Stomach smooth muscle (tissue), 2 donors: ENCODE measurements around the gene DNER.
"Not testable (repeated sequence)": the region's sequence is repeated elsewhere in the genome, so short reads cannot be mapped to it uniquely, and the experiment has no call there.

Experiments used
- H3K27ac ChIP-seq: one replicate; pipeline ENCODE4 v1.7.0; 2013; ENCODE audit warnings: mild to moderate bottlenecking, low read length, inconsistent platforms
- H3K27me3 ChIP-seq, 2 donors: one replicate each; pipeline ENCODE4 v1.7.0; 2013; ENCODE audit warnings: low read length in 2 of 2; ENCODE audit not compliant: insufficient read depth in 2 of 2, control insufficient read depth in 1 of 2
- H3K36me3 ChIP-seq, 2 donors: one replicate each; pipeline ENCODE4 v1.7.0; 2013; ENCODE audit warnings: low read length in 2 of 2; ENCODE audit not compliant: control insufficient read depth in 2 of 2, insufficient read depth in 2 of 2
- H3K4me1 ChIP-seq: one replicate; pipeline ENCODE4 v1.7.0; 2013; ENCODE audit warnings: low read length; ENCODE audit not compliant: control insufficient read depth, insufficient read depth
- H3K4me3 ChIP-seq, 2 donors: one replicate each; pipeline ENCODE4 v1.7.0; 2013; ENCODE audit warnings: low read length in 2 of 2
- H3K9ac ChIP-seq, 2 donors: one replicate each; pipeline ENCODE4 v1.7.0; 2013; ENCODE audit warnings: low read length in 2 of 2, mild to moderate bottlenecking in 1 of 2
- H3K9me3 ChIP-seq, 2 donors: one replicate each; pipeline ENCODE4 v1.7.0; 2013; ENCODE audit warnings: low read length in 2 of 2; ENCODE audit not compliant: control insufficient read depth in 2 of 2
- donor health status: healthy.
- donor health status: Pancreatic carcinoma.

DNER gene, protein sequence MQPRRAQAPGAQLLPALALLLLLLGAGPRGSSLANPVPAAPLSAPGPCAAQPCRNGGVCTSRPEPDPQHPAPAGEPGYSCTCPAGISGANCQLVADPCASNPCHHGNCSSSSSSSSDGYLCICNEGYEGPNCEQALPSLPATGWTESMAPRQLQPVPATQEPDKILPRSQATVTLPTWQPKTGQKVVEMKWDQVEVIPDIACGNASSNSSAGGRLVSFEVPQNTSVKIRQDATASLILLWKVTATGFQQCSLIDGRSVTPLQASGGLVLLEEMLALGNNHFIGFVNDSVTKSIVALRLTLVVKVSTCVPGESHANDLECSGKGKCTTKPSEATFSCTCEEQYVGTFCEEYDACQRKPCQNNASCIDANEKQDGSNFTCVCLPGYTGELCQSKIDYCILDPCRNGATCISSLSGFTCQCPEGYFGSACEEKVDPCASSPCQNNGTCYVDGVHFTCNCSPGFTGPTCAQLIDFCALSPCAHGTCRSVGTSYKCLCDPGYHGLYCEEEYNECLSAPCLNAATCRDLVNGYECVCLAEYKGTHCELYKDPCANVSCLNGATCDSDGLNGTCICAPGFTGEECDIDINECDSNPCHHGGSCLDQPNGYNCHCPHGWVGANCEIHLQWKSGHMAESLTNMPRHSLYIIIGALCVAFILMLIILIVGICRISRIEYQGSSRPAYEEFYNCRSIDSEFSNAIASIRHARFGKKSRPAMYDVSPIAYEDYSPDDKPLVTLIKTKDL

DNA sequence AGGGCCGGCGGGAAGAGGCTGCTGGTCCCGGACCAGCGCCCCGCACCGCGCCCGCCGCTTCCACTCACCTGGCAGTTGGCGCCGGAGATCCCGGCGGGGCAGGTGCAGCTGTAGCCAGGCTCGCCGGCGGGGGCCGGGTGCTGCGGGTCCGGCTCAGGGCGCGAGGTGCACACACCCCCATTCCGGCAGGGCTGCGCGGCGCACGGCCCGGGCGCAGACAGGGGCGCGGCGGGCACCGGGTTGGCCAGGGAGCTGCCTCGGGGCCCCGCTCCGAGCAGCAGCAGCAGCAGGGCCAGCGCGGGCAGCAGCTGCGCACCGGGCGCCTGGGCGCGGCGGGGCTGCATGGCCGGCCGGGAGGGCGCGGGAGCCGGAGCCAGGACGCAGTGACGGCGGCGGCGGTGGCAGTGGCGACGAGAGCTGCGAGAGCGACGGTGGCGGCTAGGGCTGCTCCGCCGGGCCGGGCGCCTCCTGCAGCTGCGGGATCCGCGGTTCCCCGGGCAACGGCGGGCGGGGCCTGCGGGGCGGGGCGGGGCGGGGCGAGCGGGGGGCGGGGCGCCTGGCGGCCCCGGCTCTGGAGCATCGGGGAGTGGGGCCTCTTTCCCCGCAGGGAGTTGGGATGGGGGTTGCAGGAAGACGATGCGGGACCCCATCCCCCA is at the start of gene DNER:
TSS of gene DNER (minus strand) at position 476 of the 656 bp plus-strand sequence. CDS start at position 344, 132 bp downstream.
- peak within 1 kb of the TSS; percentile 16 to 65 for H3K4me3 ChIP-seq
- H3K36me3 ChIP-seq = no peaks in the 10 kb centered on the region
- no peak within 1 kb of the TSS for H3K9ac ChIP-seq
- no peak within 1 kb of the TSS for H3K27ac ChIP-seq
- no peaks in the 10 kb centered on the region for H3K9me3 ChIP-seq
- H3K4me1 ChIP-seq = peaks cover 12% of the 10 kb centered on the region
- H3K27me3 ChIP-seq = peaks cover 18 to 43% of the 10 kb centered on the region in 2 donors

DNA sequence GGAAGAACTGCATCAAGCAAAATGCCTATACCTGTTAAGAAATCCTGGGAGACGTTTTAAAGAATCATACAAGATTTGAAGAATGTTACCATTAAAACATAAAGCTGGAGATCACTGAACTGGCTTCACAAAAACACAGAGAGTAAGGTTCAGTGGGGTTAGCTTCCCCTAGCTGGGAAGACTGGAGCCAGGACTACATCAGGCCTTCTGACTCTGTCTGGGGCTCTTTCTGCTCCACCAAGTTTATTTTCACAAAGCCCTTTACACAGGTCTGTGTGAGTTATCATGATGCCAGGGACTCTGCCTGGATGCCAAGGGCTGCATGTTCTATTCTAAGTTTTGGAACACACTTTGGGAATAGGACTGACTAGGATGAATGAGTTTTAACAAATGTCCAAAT is 47.3 kb upstream of the DNER start:
- Histone ChIP-seq H3K4me1 (no peaks in the 10 kb centered on the region), H3K9ac (no peak overlapping the region)

DNA sequence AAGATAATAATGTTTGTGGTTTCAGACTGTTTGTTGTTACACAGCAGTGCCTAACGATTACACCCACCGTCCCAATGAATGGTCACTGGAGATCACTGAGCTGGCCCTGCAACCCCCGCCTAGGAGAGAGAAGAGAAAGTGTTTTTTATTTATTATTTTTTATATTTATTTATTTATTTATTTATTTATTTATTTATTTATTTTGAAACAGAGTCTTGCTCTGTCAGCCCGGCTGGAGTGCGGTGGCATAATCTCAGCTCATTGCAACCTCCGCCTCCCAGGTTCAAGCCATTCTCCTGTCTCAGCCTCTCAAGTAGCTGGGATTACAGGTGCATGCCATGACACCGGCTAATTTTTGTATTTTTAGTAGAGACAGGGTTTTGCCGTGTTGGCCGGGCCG is 43.1 kb upstream of the DNER start:
- H3K27ac ChIP-seq, H3K27me3 ChIP-seq, H3K36me3 ChIP-seq, H3K4me1 ChIP-seq, H3K9me3 ChIP-seq, H3K4me3 ChIP-seq, H3K9ac ChIP-seq: not testable (repeated sequence)

More for the DNA sequence above, 47.3 kb upstream of the DNER start:
- Histone ChIP-seq H3K36me3 (peaks cover 8 to 9% of the 10 kb centered on the region in 2 donors), H3K27ac (no peak overlapping the region), H3K4me3 (no peak overlapping the region), H3K9me3 (no peaks in the 10 kb centered on the region), H3K27me3 (no peaks in the 10 kb centered on the region)

DNA sequence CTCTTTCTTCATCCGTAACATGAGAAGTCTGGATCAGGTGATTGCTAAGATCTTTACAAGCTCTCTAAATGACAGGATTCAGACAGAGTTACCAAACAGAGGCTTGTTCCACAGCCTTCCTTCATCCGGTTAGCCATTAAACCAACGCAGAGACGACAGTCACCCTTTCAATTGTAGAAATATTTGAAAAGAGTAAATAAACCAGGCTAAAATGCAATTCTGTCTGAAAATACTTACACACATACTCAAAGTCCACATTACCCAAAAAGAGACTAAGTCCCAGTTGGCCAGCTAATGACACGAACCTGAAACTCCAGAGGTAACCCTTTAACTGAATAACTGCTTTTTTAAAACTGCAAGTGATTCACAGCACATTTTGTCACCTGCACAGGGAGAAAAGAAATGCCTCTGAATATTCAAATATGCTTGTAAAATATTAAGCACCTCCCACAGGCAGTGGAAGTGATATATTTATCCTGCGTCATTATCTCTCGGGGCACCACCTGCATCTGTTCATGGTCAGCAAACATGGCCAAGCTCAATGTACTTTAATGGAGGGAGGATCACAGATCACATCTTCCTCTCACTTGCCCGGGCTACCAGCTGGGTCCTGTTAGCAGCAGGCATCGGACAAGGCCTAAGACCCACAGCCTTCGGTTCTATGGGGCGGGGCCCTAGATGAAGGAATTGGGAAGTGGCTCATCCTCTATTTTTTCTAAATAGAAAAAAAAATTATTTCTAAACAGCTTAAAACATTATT is 38.8 kb upstream of the DNER start:
- Histone ChIP-seq H3K27ac (no peak overlapping the region), H3K9me3 (no peaks in the 10 kb centered on the region), H3K9ac (no peak overlapping the region), H3K4me1 (no peaks in the 10 kb centered on the region), H3K36me3 (no peaks in the 10 kb centered on the region), H3K4me3 (no peak overlapping the region), H3K27me3 (no peaks in the 10 kb centered on the region)

DNA sequence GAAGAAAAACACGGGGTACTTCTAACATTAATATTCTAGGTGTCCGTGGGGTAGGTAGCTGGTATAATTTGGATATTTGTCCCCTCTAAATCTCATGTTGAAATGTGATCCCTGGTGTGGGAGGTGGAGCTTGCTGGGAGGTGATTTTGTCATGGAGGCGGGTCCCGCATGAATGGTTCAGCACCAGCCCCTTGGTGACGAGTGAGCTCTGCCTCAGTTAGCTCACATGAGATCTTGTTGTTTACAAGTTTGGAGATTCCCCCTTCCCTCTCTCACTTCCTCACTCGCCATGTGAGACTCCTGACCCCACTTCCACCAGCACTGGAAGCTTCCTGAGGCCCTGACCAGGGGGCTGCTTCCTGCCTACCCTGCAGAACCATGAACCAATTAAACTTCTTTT is 35.4 kb upstream of the DNER start:
- Histone ChIP-seq H3K4me1 (no peaks in the 10 kb centered on the region), H3K36me3 (no peaks in the 10 kb centered on the region), H3K27me3 (no peaks in the 10 kb centered on the region), H3K4me3 (no peak overlapping the region), H3K9ac (no peak overlapping the region), H3K9me3 (no peaks in the 10 kb centered on the region), H3K27ac (no peak overlapping the region)

DNA sequence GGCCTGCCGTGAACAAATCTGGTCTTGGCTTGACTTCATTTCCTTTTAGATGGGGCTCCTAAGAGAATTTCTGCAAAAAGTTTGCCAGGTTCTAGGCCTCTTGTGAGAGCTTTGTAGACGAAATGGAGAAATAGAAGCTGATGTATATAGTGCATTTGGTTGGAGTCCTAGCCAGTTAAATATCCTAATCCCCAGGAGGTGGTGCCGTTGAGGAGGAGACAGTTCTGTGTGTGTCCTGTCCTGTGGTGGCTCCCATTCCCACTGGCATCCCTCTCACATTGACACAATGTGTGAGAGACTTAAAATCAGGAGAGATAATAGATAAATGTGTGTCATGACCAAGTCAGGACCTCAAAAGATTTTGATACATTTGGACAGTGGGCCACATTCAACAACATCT is 34.6 kb upstream of the DNER start:
- H3K4me3 ChIP-seq = no peak overlapping the region
- H3K27me3 ChIP-seq = no peaks in the 10 kb centered on the region
- H3K27ac ChIP-seq = no peak overlapping the region
- no peaks in the 10 kb centered on the region for H3K36me3 ChIP-seq
- H3K9ac ChIP-seq = no peak overlapping the region
- H3K9me3 ChIP-seq = no peaks in the 10 kb centered on the region
- no peaks in the 10 kb centered on the region for H3K4me1 ChIP-seq

DNA sequence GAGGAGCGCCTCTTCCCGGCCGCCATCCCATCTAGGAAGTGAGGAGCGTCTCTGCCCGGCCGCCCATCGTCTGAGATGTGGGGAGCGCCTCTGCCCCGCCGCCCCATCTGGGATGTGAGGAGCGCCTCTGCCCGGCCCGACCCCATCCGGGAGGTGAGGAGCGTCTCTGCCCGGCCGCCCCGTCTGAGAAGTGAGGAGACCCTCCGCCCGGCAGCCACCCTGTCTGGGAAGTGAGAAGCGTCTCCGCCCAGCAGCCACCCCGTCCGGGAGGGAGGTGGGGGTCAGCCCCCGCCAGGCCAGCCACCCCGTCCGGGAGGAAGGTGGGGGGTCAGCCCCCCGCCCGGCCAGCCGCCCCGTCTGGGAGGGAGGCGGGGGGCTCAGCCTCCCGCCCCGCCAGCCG is 28.3 kb upstream of the DNER start:
- not testable (repeated sequence) for H3K27ac ChIP-seq, H3K9ac ChIP-seq, H3K27me3 ChIP-seq, H3K9me3 ChIP-seq, H3K4me1 ChIP-seq, H3K36me3 ChIP-seq, H3K4me3 ChIP-seq

DNA sequence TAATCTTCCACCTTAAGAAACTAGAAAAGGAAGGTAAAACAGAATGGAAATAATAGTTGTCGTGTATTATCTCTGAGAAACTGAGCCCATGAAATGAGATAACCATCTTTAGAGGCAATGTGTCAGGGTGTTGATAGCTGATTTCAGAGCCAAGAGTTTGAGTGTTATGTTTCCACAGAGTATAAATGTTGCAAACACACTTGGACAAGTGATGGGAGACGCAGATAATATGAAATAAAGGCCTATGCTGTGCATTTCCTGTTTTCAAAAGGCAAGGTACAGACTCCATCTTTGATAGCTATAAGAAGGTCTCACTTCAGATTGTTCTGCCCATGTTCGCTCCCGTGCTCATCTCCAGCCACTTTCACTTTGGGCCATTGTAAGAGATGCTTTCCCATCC is 25.9 kb upstream of the DNER start:
- Histone ChIP-seq H3K4me3 (no peak overlapping the region), H3K4me1 (no peaks in the 10 kb centered on the region), H3K36me3 (no peaks in the 10 kb centered on the region), H3K9me3 (no peaks in the 10 kb centered on the region), H3K27ac (no peak overlapping the region), H3K27me3 (no peaks in the 10 kb centered on the region), H3K9ac (no peak overlapping the region)

DNA sequence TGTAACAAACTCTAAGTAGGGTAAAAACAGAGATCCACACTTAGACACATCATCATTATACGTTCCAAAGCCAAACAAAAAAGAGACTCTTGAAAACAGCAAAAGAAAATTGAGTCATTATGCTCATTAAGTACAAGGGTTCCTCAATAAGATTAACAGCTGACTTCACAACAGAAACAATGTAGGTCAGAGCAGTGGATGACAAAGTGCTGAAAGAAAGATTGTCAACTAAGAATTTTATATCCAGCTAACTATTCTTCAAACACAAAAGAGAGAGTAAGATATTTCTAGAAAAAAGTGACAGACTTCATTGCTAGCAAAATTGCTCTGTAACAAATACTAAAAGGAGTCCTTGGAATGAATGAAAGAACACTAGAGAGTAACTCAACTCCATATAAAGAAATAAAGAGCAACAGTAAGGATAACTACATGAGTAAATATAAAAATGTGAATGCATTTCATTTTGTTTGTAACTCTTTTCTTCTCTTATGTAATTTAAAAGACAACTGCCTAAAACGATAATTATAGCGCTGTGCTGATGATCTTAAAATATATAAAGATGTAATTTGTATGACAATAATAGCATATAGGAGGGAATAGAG is 23.8 kb upstream of the DNER start:
- Histone ChIP-seq H3K9ac (no peak overlapping the region), H3K9me3 (no peaks in the 10 kb centered on the region), H3K36me3 (no peaks in the 10 kb centered on the region), H3K27ac (no peak overlapping the region), H3K4me3 (no peak overlapping the region), H3K4me1 (no peaks in the 10 kb centered on the region), H3K27me3 (no peaks in the 10 kb centered on the region)

DNA sequence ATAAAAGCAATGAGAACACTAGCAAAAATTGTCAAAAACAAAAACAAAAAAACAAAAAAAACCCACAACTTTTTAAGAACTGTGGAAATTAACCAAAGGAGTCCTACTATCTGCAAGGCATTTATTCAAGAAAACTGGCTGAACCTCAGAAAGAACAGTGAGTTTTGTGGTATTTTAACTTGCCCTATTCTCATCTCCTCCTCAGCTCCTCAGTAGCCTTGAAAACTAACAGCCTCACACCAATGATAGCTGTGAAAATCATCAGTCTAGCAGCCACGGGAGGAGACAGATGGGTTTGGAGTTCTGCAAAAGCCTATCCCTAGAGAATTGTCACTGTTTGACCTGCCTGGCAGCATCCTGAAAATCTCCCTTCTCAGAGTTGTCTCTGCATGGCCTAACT is 20.1 kb upstream of the DNER start:
- no peaks in the 10 kb centered on the region for H3K4me1 ChIP-seq
- H3K4me3 ChIP-seq = no peak overlapping the region
- H3K9ac ChIP-seq = no peak overlapping the region
- H3K27me3 ChIP-seq = no peaks in the 10 kb centered on the region
- no peak overlapping the region for H3K27ac ChIP-seq
- no peaks in the 10 kb centered on the region for H3K36me3 ChIP-seq
- no peaks in the 10 kb centered on the region for H3K9me3 ChIP-seq
